RWPE2 (cell line): ENCODE results near the gene TBC1D20.
A peak's percentile ranks its signal among the peaks of the same experiment; 100 is the strongest.
"Not testable (repeated sequence)": the region's sequence is repeated elsewhere in the genome, so short reads cannot be mapped to it uniquely, and the experiment has no call there.

Source experiments
- ATAC-seq: fragments of 200-7000 bp; cut with Tn5 transposase; 3 replicates; pipeline ENCODE4 v1.9.1; 2021; ENCODE audit warnings: low read depth
- DNase-seq: peaks from one replicate; pipeline ENCODE4 v3.0.0-alpha.2; 2020; ENCODE audit warnings: low spot score
- H3K27ac ChIP-seq: fragments of 450-650 bp; 2 replicates; pipeline ENCODE4 v1.5.1; 2017; ENCODE audit warnings: mild to moderate bottlenecking; ENCODE audit not compliant: poor library complexity, severe bottlenecking
- H3K27me3 ChIP-seq: fragments of 250-450 bp; sonication (Bioruptor Pico); 2 replicates; pipeline ENCODE4 v1.5.1; 2021; ENCODE audit warnings: mild to moderate bottlenecking, moderate library complexity; ENCODE audit not compliant: insufficient read depth, poor library complexity, severe bottlenecking
- H3K36me3 ChIP-seq: fragments of 250-450 bp; sonication (Bioruptor Pico); 2 replicates; pipeline ENCODE4 v1.5.1; 2020; ENCODE audit warnings: low read depth, mild to moderate bottlenecking, moderate library complexity
- H3K4me1 ChIP-seq: fragments of 250-450 bp; sonication (Bioruptor Pico); 2 replicates; pipeline ENCODE4 v1.5.1; 2021; ENCODE audit warnings: mild to moderate bottlenecking, moderate library complexity; ENCODE audit not compliant: insufficient read depth, poor library complexity, severe bottlenecking
- H3K4me3 ChIP-seq: fragments of 250-450 bp; sonication (Bioruptor Pico); 2 replicates; pipeline ENCODE4 v1.5.1; 2021; ENCODE audit warnings: mild to moderate bottlenecking, moderate library complexity; ENCODE audit not compliant: severe bottlenecking
- H3K9me3 ChIP-seq: fragments of 250-450 bp; sonication (Bioruptor Pico); 2 replicates; pipeline ENCODE4 v1.5.1; 2021; ENCODE audit warnings: mild to moderate bottlenecking, moderate library complexity; ENCODE audit not compliant: severe bottlenecking
- CTCF ChIP-seq: fragments of 450-650 bp; IDR thresholded peaks from one replicate; pipeline ENCODE4 v1.5.1; 2017; ENCODE audit warnings: mild to moderate bottlenecking, moderate library complexity; ENCODE audit not compliant: poor library complexity, severe bottlenecking

Gene TBC1D20

GRCh38 chr20:387520-387919 lies 74.8 kb downstream of the TBC1D20 start:
- Histone ChIP-seq H3K4me3 (no peak overlapping the region), H3K9me3 (no peaks in the 10 kb centered on the region), H3K4me1 (peaks cover 21% of the 10 kb centered on the region), H3K36me3 (peaks cover 100% of the 10 kb centered on the region), H3K27me3 (no peaks in the 10 kb centered on the region), H3K27ac (peak overlapping the region; percentile 95)
- no peak for DNase-seq
- no peak for ATAC-seq
- no peak for TF ChIP-seq CTCF

- ATAC-seq, result not testable (repeated sequence)
- peaks cover 98% of the 10 kb centered on the region for H3K36me3 ChIP-seq
- peak overlapping the region; percentile 95 for H3K27ac ChIP-seq
These were observed 75.7 kb downstream of the TBC1D20 start for GRCh38 chr20:386634-387033.

More at GRCh38 chr20:386634-387033, 75.7 kb downstream of the TBC1D20 start:
- DNase-seq, H3K9me3 ChIP-seq, H3K27me3 ChIP-seq, H3K4me3 ChIP-seq: not testable (repeated sequence)
- peaks cover 23% of the 10 kb centered on the region for H3K4me1 ChIP-seq
